ENCODE data around the gene BHMT2. TPM values are rescaled to one million over a fixed set of nuclear protein-coding genes. Genes with fewer than 3 reads are reported as not detected.
A peak's percentile ranks its signal among the peaks of the same experiment; 100 is the strongest.

BHMT2 gene
- total and polyA plus RNA-seq, 2 experiments from 2014 or later = 1.7 to 1.9 TPM

- no peak overlapping the region for H3K4me2 ChIP-seq
- ATAC-seq (no peak), DNase-seq (ENCODE audit: low spot score) (no peak)
- H3F3A ChIP-seq (replicated peaks; ENCODE audit: low read depth) = no peaks in the 10 kb centered on the region
- Mint-ChIP-seq H3K4me3 (no peak overlapping the region), H3K27ac (no peak overlapping the region; the same call in 1 of the 2 replicates), H3K27me3 (ENCODE audit: insufficient read depth, low read depth, poor library complexity) (no peaks in the 10 kb centered on the region), H3K9me3 (no peaks in the 10 kb centered on the region), H3K4me1 (no peaks in the 10 kb centered on the region), H3K36me3 (ENCODE audit: low read depth) (no peaks in the 10 kb centered on the region)
- no peak for TF ChIP-seq NANOG (IDR thresholded peaks at IDR 0.05; ENCODE audit: borderline replicate concordance)
- TF ChIP-seq POLR2AphosphoS5 (IDR thresholded peaks at IDR 0.05; ENCODE audit: low read depth) = no peak
- TF ChIP-seq REST (IDR thresholded peaks at IDR 0.05; ENCODE audit: unreplicated experiment) = no peak
- no peak for TF ChIP-seq ZNF331 (CRISPR knock-in tag; IDR thresholded peaks at IDR 0.05; ENCODE audit: low read depth)
- TF ChIP-seq JUNB (IDR thresholded peaks at IDR 0.05; ENCODE audit: unreplicated experiment) = no peak
- no peak for TF ChIP-seq EZH2phosphoT487 (IDR thresholded peaks at IDR 0.05; ENCODE audit: unreplicated experiment)
- no peak for TF ChIP-seq ZNF114 (CRISPR knock-in tag; IDR thresholded peaks at IDR 0.05)
- TF ChIP-seq ETS1 (IDR thresholded peaks at IDR 0.05) = no peak
- H4K20me1 ChIP-seq (replicated peaks; ENCODE audit: insufficient read depth) = no peaks in the 10 kb centered on the region
- no peaks in the 10 kb centered on the region for H3K9me2 ChIP-seq (ENCODE audit: insufficient read depth)
- H3K79me2 ChIP-seq (replicated peaks; ENCODE audit: insufficient read depth) = no peaks in the 10 kb centered on the region
- 0 out of 2 replicates have a peak overlapping the region, but pooled peaks have one; percentile 26 for H2AFZ ChIP-seq
- H3K27me3 ChIP-seq (ENCODE audit: insufficient read depth) = no peaks in the 10 kb centered on the region
- H3K4me1 ChIP-seq (ENCODE audit: insufficient read depth) = no peaks in the 10 kb centered on the region
- H3K4me3 ChIP-seq = no peak overlapping the region
- no peaks in the 10 kb centered on the region for H3K36me3 ChIP-seq (ENCODE audit: insufficient read depth)
- no peak overlapping the region for H3K27ac ChIP-seq (ENCODE audit: low read depth)
Measured at GRCh38 chr5:79032031-79032695, 37.4 kb upstream of the BHMT2 start.

- no peaks in the 10 kb centered on the region for H3K36me3 Mint-ChIP-seq (ENCODE audit: low read depth)
- Histone ChIP-seq H3F3A (replicated peaks; ENCODE audit: low read depth) (no peaks in the 10 kb centered on the region), H3K27ac (ENCODE audit: low read depth) (no peak overlapping the region), H3K4me2 (no peak overlapping the region), H3K9me2 (ENCODE audit: insufficient read depth) (no peaks in the 10 kb centered on the region), H3K79me2 (replicated peaks; ENCODE audit: insufficient read depth) (no peaks in the 10 kb centered on the region), H2AFZ (no peak overlapping the region), H3K36me3 (ENCODE audit: insufficient read depth) (no peaks in the 10 kb centered on the region), H3K27me3 (ENCODE audit: insufficient read depth) (no peaks in the 10 kb centered on the region), H3K4me1 (ENCODE audit: insufficient read depth) (no peaks in the 10 kb centered on the region), H3K4me3 (no peak overlapping the region), H4K20me1 (replicated peaks; ENCODE audit: insufficient read depth) (no peaks in the 10 kb centered on the region)
- no peak overlapping the region for H3K4me3 Mint-ChIP-seq
- no peak overlapping the region for H3K27ac Mint-ChIP-seq
- ATAC-seq = no peak
- no peak for DNase-seq (ENCODE audit: low spot score)
- H3K4me1 Mint-ChIP-seq = no peaks in the 10 kb centered on the region
- H3K27me3 Mint-ChIP-seq (ENCODE audit: insufficient read depth, low read depth, poor library complexity) = no peaks in the 10 kb centered on the region
- H3K9me3 Mint-ChIP-seq = no peaks in the 10 kb centered on the region
- TF ChIP-seq CTCF (conservative IDR thresholded peaks at IDR 0.05; ENCODE audit: low read depth in 2 of 2) (no peak), EZH2 (IDR thresholded peaks at IDR 0.05; ENCODE audit: low read depth, unreplicated experiment) (no peak)
Measured at GRCh38 chr5:79032782-79033181, 36.8 kb upstream of the BHMT2 start.
